GM12872 (cell line): ENCODE measurements around the gene AANAT.

Source experiments
- CTCF ChIP-seq: IDR thresholded peaks from 3 replicates; pipeline ENCODE4 v1.5.1; 2011; ENCODE audit warnings: low read depth, mild to moderate bottlenecking, low read length, moderate library complexity; ENCODE audit not compliant: insufficient read depth

Gene AANAT

DNA sequence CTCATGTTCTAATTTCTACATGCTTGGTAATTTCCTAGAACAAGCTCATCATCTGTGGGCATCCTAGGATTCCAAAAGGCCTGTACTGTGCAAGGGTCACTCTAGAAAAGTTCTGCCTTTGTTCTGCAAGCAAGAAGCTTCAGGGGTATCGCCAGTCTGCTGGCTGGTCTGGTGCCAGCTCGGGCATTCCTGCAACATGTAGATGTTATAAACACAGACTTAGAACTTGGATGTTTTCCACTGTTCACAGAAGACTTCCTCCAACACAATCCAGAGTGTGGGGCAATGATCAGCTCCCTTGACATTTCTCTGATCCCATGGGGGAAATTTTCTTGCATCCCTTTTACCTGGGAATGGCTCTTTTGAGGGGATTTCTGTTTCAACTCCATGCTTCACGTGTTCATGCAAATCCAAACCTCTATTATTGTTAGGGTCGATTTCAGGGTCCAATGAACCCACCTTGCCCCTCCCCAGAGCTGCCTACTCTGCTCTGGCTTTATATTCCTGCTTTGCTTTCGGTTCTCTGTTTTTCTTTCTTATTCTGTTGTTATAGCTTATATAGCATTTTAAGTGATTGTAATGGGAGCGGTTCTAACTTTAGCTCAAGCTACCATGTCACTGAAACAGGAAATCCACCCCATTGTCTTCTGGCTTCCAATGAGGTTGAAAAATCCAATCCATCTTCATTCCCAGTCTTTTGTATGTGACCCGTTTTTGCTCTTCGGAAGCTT lies 39.7 kb upstream of the AANAT start:
- TF ChIP-seq CTCF = no peak

- no peak for TF ChIP-seq CTCF
These were observed 38.9 kb upstream of the AANAT start for GRCh38 chr17:76428511-76428910.

GRCh38 chr17:76431509-76431908 lies 35.9 kb upstream of the AANAT start:
- no peak for TF ChIP-seq CTCF

DNA sequence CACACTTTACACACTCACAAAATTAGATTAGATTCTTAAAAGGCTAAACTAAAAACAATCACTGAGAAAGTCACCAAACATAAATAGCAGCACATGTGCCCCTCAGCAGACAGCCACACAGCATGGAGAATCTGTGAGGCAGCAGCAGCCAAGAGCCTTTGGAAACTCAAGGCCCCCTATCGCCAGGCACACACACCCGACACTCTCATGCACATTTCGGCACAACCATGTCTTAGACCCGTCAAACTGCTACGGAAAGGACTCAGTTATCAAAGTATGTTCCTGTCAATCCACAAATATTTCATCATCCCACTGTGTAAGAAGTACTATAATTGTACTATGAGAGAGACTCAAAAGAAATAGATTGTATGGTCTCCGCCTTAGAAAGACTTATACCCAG lies 35.4 kb upstream of the AANAT start:
- no peak for TF ChIP-seq CTCF

- TF ChIP-seq CTCF = peak; percentile 71
These were observed 34.6 kb upstream of the AANAT start for GRCh38 chr17:76432712-76433336.

GRCh38 chr17:76433693-76434092 lies 33.7 kb upstream of the AANAT start:
- no peak for TF ChIP-seq CTCF

- no peak for TF ChIP-seq CTCF
These were observed 32.5 kb upstream of the AANAT start for GRCh38 chr17:76434870-76435269.
